ENCODE results near the gene GEMIN7. TPM values are rescaled to one million over a fixed set of nuclear protein-coding genes. Genes with fewer than 3 reads are reported as not detected.

Gene GEMIN7
- total RNA-seq, 1 experiment from 2014 or later: 29.6 TPM

DNA sequence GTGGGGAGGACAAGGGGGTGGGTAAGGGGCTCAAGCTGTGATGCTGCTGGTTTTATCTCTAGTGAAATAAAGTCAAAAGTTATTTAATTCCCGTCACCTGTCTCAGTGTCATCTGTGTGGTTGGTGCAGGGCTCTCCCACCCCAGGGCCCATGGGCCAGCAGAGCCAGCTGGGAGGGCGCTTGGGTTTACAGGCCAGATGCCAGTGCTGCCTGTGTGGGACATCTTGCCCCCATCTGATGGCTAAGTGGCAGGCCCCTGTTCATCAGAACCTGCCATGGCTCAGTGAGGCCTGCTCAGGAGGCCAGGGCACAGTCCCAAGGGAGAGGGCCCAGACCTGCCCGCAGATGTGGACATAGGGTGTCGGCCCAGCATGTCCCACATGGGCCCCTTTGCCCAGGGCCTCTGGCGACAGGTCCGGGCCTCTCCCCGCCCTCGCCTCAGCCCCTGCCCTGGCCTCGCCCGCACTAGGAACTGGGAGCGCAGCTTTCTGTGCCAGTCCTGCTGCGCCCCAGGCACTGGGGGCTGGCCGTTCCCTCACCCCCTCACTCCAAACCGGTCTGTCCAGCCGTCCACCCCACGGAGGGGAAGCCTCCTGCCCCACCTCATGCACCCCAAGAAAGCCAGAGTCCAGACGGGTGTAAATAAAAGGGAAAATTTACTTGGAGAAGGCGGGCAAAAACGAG lies 8.1 kb upstream of the GEMIN7 start:
- H3F3A ChIP-seq (ENCODE audit: insufficient read depth, low read depth): peaks cover 40% of the 10 kb centered on the region; the same call in 1 of the 2 replicates
- ChIA-PET CTCF (no interaction called here), POLR2A (ENCODE audit: unreplicated experiment) (no interaction called here)
- no peak overlapping the region for H3K4me2 ChIP-seq
- H3K27ac ChIP-seq: no peak overlapping the region
- TF ChIP-seq, protein P1, sequence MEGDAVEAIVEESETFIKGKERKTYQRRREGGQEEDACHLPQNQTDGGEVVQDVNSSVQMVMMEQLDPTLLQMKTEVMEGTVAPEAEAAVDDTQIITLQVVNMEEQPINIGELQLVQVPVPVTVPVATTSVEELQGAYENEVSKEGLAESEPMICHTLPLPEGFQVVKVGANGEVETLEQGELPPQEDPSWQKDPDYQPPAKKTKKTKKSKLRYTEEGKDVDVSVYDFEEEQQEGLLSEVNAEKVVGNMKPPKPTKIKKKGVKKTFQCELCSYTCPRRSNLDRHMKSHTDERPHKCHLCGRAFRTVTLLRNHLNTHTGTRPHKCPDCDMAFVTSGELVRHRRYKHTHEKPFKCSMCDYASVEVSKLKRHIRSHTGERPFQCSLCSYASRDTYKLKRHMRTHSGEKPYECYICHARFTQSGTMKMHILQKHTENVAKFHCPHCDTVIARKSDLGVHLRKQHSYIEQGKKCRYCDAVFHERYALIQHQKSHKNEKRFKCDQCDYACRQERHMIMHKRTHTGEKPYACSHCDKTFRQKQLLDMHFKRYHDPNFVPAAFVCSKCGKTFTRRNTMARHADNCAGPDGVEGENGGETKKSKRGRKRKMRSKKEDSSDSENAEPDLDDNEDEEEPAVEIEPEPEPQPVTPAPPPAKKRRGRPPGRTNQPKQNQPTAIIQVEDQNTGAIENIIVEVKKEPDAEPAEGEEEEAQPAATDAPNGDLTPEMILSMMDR (conservative IDR thresholded peaks at IDR 0.05): no peak
- TF ChIP-seq EZH2 (IDR thresholded peaks at IDR 0.05; ENCODE audit: low read depth): no peak
- intact Hi-C loops (cut with micrococcal nuclease; ENCODE audit: unreplicated experiment): no loop called here
- no TSS peak for BruUV-seq (replicated peaks)
- H3K4me3 ChIP-seq: no peak overlapping the region
- no peaks in the 10 kb centered on the region for H3K27me3 ChIP-seq (ENCODE audit: insufficient read depth, low read depth)
- no peaks in the 10 kb centered on the region for H3K9me2 ChIP-seq (ENCODE audit: insufficient read depth)
- DNase-seq: peak in 1 of 2 experiments; percentile 59
- no peak overlapping the region for H2AFZ ChIP-seq
- H3K36me3 ChIP-seq (ENCODE audit: low read depth): peaks cover 5% of the 10 kb centered on the region; the same call in 1 of the 2 replicates
- peaks cover 26% of the 10 kb centered on the region for H4K20me1 ChIP-seq (ENCODE audit: insufficient read depth)
- H3K4me1 ChIP-seq (replicated peaks; ENCODE audit: insufficient read depth): 0 out of 2 replicates have a peak, but pooled peaks cover 5% of the 10 kb centered on the region
- no peaks in the 10 kb centered on the region for H3K9me3 ChIP-seq (ENCODE audit: insufficient read depth, low read depth)
- H3K79me2 ChIP-seq (ENCODE audit: low read depth): no peaks in the 10 kb centered on the region

DNA sequence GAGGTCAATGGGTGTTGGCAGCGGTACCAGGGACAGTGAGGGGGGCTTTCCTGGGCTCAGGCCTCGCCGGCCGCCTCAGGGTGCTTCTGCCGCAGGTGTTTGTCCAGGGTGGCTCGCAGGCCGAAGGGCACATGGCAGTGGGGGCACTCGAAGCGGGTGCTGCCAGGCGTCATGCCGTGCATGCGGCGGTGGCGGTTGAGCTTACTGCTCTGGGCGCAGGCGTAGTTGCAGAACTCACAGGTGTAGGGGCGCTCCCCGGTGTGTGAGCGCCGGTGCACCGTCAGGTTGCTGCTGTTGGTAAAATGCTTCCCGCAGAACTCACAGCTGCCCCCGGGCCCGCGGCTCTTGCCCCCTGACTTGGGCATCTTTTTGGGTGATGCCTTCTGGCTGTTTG lies 7.5 kb upstream of the GEMIN7 start:
- no peak for DNase-seq
- Histone ChIP-seq H3K9me3 (ENCODE audit: insufficient read depth, low read depth) (no peaks in the 10 kb centered on the region), H3K27me3 (ENCODE audit: insufficient read depth, low read depth) (no peaks in the 10 kb centered on the region), H2AFZ (no peak overlapping the region), H3K27ac (no peak overlapping the region), H3K79me2 (ENCODE audit: low read depth) (no peaks in the 10 kb centered on the region), H3F3A (ENCODE audit: insufficient read depth, low read depth) (peaks cover 39% of the 10 kb centered on the region), H3K36me3 (ENCODE audit: low read depth) (peaks cover 5% of the 10 kb centered on the region; the same call in 1 of the 2 replicates), H3K4me2 (no peak overlapping the region), H3K4me3 (no peak overlapping the region), H3K9me2 (ENCODE audit: insufficient read depth) (no peaks in the 10 kb centered on the region), H4K20me1 (ENCODE audit: insufficient read depth) (peaks cover 21% of the 10 kb centered on the region), H3K4me1 (replicated peaks; ENCODE audit: insufficient read depth) (peaks cover 6% of the 10 kb centered on the region)
- POLR2A ChIA-PET (ENCODE audit: unreplicated experiment): no interaction called here
- BruUV-seq (replicated peaks): no TSS peak
- intact Hi-C loops (cut with micrococcal nuclease; ENCODE audit: unreplicated experiment): no loop called here
- CTCF ChIA-PET: no interaction called here
- TF ChIP-seq EZH2 (IDR thresholded peaks at IDR 0.05; ENCODE audit: low read depth): no peak
- TF ChIP-seq, protein P1 (conservative IDR thresholded peaks at IDR 0.05): no peak

DNA sequence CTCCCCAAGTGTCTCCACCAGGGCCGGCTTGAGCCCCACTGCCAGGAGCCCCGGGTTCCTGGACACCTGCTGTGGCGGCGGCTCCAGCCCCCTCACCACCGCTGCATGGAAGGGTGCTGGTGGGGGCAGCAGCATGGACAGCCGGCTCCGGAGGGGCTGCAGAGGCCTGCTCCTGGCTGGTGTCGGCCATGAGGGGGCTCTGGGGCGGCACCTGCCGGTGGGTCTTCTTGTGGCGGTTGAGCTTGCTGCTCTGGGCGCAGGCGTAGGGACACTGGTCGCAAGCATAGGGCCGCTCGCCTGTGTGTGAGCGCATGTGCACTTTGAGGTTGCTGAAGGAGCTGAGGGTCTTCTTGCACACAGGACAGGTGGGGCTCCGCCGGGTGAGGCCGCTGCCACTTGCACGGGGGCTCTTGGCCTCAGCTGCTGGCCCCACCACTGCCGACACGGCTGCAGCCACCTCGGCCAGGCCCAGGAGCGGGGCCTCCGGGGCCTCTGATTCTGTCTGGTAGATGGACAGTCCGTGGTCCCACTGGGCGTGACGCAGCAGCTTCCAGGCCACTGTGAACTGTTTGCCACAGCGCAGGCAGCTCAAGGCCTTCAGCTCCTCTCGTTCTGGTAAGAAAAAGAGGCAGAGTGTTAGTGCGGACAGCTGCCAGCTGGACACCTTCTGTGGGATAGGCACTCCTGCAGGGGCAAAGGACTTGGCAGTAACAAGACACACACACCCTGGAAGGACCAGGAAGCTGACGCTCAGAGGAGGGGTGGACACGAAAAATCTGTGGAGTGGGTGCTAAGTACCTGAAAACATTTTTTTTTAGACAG lies 6.9 kb upstream of the GEMIN7 start:
- POLR2A ChIA-PET (ENCODE audit: unreplicated experiment): no interaction called here

More for the DNA sequence above, 6.9 kb upstream of the GEMIN7 start:
- H3K4me1 ChIP-seq (replicated peaks; ENCODE audit: insufficient read depth): peaks cover 12% of the 10 kb centered on the region
- DNase-seq: no peak
- no peak overlapping the region for H3K4me2 ChIP-seq
- peaks cover 41% of the 10 kb centered on the region for H3F3A ChIP-seq (ENCODE audit: insufficient read depth, low read depth)
- H2AFZ ChIP-seq: no peak overlapping the region
- no peaks in the 10 kb centered on the region for H3K79me2 ChIP-seq (ENCODE audit: low read depth)
- CTCF ChIA-PET: no interaction called here
- H3K9me2 ChIP-seq (ENCODE audit: insufficient read depth): no peaks in the 10 kb centered on the region
- H4K20me1 ChIP-seq (ENCODE audit: insufficient read depth): peaks cover 16% of the 10 kb centered on the region
- H3K27me3 ChIP-seq (ENCODE audit: insufficient read depth, low read depth): no peaks in the 10 kb centered on the region
- H3K27ac ChIP-seq: no peak overlapping the region
- intact Hi-C loops (cut with micrococcal nuclease; ENCODE audit: unreplicated experiment): no loop called here
- TF ChIP-seq, protein P1 (conservative IDR thresholded peaks at IDR 0.05): no peak
- no peak for TF ChIP-seq EZH2 (IDR thresholded peaks at IDR 0.05; ENCODE audit: low read depth)
- BruUV-seq (replicated peaks): no TSS peak
- no peaks in the 10 kb centered on the region for H3K36me3 ChIP-seq (ENCODE audit: low read depth)
- H3K9me3 ChIP-seq (ENCODE audit: insufficient read depth, low read depth): no peaks in the 10 kb centered on the region
- no peak overlapping the region for H3K4me3 ChIP-seq
